ENCODE results near the gene GGN.
A peak's percentile ranks its signal among the peaks of the same experiment; 100 is the strongest.
"Not testable (repeated sequence)": the region's sequence is repeated elsewhere in the genome, so short reads cannot be mapped to it uniquely, and the experiment has no call there.

GGN gene

DNA sequence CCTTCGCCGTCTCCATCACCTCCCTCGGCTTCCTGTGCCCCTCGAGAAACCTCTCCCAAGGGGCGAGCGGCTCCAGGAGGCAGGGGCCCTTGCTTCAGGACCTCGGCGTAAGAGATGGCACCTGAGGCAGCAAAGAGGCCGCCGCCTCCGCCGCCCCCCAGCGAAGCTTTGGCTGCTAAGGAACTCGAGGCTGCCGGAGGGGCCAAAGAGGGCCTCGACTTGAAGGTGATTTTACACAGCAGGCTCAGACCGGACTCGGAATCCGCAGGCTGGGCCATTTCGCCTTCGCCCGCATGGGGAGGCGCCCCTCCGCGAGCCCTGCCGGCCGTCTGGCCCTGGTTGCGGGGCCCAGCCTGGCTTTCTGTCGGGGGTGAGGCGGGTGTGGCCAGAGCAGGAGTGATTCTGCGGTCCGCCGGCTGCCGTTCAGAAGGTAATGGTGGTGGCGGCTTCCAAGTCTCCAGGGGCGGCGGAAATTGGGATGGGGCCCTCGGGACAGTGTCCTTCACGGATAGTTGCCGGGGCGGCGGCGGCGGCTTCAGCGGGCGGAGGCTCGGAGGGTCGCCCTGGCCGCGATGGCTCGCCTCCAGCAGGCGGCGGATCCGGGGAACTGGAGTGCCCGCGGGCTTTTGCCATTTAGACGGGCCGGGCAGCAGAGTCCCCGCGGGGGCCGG, 1.4 kb downstream of the GGN start:
- DNase-seq: no peak

- no peak for DNase-seq
These were observed 2.0 kb downstream of the GGN start for GRCh38 chr19:38385804-38386257.

GRCh38 chr19:38385057-38385803, 2.6 kb downstream of the GGN start:
- DNase-seq: no peak

- no peak for DNase-seq
These were observed 3.4 kb downstream of the GGN start for GRCh38 chr19:38384209-38385027.

- DNase-seq: no peak
These were observed 4.1 kb downstream of the GGN start for GRCh38 chr19:38383743-38384142.

GRCh38 chr19:38383184-38383583, 4.7 kb downstream of the GGN start:
- no peak for DNase-seq

DNA sequence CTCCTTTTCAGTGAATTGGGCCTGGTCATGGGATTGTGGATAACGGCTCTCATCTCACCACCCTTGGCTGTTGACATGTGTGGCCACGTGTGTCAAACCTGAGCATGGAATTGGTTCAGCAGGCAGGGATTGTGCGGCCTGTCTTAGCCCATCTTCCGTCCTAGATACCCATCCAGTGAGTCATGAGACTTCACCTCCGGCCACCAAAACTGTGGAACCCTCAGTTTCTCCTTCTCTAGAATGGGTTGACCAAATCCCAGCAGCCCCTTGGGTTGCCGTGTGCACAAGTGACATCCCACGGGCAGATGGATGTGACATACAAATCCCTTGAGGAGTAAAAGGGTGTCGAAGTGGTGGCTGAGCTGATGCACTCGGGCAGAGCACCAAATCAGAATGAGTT, 6.7 kb downstream of the GGN start:
- DNase-seq: no peak

DNA sequence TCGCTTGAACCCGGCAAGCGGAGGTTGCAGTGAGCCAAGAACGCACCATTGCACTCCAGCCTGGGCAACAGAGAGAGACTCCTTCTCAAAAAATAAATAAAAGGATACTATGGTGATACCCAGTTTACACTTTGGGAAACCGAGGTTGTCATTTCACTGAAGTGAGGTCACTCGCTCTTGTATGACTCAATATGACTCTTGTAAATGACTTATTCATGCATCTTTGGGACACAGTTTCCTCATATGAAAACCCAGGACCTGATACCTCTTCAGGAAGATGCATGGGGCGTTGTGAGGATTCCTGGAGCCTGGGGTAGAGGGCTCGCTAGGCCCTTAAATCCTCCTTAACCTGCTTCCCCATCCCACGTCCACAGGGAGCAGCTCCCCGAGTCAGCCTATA, 9.0 kb downstream of the GGN start:
- DNase-seq: no peak

DNA sequence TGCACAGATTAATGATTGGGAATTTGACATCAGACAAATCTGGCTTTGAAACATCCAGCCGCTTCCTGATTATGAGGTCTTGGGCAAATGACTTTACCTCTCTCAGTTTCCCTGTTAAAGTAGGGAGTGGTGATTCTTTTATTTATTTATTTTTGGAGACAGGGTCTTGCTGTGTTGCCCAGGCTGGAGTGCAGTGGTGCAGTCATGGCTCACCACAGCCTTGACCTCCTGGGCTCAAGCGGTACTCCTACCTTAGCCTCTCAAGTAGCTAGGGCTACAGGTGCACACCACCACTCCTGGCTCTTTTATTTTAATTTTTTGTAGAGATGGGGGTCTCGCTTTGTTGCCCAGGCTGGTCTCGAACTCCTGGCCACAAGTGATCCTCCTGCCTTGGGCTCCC, 10.8 kb downstream of the GGN start:
- no peak for DNase-seq

DNA sequence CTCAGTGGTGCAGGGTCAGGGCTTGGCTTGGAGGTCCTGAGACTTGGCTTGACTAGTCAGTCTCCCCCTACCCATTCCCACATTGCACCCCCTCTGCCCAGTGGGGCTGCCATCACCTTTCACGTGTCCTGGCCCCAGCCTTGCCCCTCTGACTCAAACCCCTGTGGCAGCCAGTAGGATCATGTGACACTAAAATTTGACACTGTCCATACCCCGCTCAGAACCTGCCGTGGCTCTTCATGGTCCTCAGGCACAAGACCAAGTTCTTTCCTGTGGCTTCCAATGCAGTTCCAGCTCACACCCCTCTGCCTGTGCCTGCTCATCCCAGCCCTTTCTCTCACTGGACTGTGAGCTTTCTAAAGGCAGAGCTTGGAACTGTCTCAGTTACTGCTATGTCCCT, 11.3 kb downstream of the GGN start:
- DNase-seq: no peak

- no peak for DNase-seq
These were observed 12.1 kb downstream of the GGN start for GRCh38 chr19:38375748-38376147.

DNA sequence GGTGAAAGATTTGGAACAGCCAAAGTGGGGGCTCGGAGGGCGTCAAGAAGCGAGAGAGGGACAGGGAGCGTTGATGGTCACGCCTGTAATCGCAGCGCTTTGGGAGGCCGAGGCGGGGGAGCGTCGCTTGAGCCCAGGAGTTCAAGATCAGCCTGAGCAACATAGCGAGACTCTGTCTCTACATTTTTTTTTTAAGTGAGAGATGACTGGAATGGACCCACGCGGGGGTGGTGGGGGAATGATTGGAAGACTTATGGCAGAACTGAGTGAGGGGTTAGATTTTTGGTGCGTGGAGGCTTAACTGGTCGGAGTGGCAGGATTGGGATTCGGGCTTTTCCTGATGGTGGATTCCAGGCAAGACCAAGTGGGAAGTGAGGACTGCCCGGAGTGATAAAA, 12.7 kb downstream of the GGN start:
- no peak for DNase-seq

DNA sequence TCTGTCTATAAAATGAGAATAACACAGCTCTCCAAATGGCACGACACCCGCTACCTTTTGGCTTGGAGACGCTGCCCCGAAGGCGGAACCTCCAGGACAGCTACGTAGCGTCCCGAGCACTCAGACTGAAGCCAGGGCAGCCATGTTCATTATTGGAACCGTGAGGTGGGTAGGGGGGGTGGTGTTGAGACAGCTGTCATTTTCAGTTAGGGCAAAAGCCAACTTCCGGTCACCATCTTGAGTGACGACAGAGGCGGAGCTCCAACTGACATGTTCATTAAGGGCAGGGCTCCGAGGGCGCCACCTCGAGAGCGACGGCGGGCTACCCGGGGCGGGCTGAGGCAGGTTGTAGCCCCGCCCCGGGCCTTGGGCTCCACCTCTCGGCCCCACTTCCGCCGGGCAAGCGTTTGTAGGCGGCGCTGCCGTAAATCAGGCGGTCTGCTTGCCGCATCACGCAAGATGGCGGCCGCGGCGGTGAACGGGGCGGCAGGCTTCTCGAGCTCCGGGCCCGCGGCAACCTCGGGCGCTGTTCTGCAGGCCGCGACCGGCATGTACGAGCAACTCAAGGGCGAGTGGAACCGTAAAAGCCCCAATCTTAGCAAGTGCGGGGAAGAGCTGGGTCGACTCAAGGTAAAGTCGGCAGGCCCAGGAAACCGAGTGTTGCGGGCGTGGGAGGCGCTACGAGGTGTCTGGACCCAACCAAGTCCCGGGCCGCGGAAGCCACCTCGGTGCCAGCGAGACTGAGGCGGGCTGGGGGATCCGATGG, 13.3 kb downstream of the GGN start, which contains the start of gene PSMD8:
PSMD8 (plus strand) TSS at position 240 of the 766 bp plus-strand sequence; CDS start at position 271, 31 bp downstream.
- DNase-seq: peak; percentile 100

- DNase-seq: no peak
These were observed 13.9 kb downstream of the GGN start for GRCh38 chr19:38373907-38374331.

DNA sequence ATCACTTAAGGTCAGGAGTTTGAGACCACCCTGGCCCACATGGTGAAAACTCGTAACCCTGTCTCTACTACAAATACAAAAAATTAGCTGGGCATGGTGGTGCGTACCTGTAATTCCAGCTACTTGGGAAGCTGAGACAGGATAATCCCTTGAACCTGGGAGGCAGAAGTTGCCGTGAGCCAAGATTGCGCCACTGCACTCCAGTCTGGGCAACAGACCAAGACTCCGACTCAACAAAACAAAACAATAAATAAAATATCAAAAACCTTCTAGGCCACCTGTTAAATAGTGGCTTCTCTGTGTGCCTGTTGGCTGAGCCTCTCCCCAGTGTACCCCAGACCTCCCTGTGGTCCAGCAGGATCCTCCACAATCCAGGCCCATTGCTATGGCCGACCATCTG, 16.8 kb downstream of the GGN start:
- DNase-seq: no peak

DNA sequence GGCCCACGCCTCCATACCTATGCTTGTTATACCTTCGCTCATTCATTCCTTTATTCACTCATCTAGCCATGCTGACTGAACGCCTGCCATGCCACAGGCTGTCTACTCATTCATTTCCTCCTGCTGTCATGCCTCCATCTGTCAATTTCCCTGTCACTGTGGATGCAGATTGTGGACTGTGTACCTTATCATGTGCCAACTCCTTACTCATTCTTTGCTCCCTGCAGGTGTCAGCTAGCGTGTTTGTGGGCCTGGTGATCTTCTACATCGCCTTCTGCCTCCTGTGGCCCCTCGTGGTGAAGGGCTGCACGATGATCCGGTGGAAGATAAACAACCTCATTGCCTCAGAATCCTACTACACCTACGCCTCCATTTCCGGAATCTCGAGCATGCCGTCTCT, 17.5 kb downstream of the GGN start:
- no peak for DNase-seq

DNA sequence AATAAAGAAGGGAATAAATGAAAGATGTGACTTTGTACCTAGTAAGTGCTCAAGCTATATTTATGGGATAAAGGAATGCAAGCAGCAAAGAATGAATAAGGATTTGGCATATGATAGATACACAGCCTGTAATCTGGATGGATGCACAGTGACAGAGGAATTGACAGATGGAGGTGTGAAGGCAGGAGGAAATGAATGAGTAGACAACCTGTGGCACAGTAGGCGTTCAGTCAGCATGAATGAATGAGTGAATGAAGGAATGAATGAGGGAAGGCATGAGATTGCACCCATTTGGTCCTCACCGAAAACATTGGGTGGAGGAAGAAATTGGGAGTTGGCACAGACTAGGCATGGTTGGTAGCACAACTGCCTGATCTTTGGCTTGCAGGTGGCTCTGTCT, 18.2 kb downstream of the GGN start:
- no peak for DNase-seq

GRCh38 chr19:38367041-38367440, 20.8 kb downstream of the GGN start:
- no peak for DNase-seq

GRCh38 chr19:38362946-38363688, 24.7 kb downstream of the GGN start:
- DNase-seq: not testable (repeated sequence)

- peak; percentile 72 to 80 for DNase-seq
These were observed 25.5 kb downstream of the GGN start for GRCh38 chr19:38362076-38362945.

GRCh38 chr19:38361633-38362075, 26.2 kb downstream of the GGN start:
- DNase-seq: peak; percentile 58 to 68
